DOHH2 (cell line): ENCODE measurements around the gene KCNK17.

ENCODE experiments used
- H3F3A ChIP-seq: fragments of 200-600 bp; sonication (generic), shearing (Covaris generic); 2 replicates; pipeline ENCODE4 v1.6.0; 2016; ENCODE audit warnings: antibody characterized with exemption, mild to moderate bottlenecking; ENCODE audit not compliant: control insufficient read depth, insufficient read depth
- H3K27ac ChIP-seq: fragments of 200-600 bp; sonication (generic); 2 replicates; pipeline ENCODE4 v1.5.1; 2014; ENCODE audit warnings: low read depth, mild to moderate bottlenecking, low read length, moderate library complexity
- H3K27me3 ChIP-seq: fragments of 200-600 bp; sonication (generic); 2 replicates; pipeline ENCODE4 v1.6.1; 2014; ENCODE audit warnings: mild to moderate bottlenecking, low read length, mixed read lengths; ENCODE audit not compliant: control insufficient read depth
- H3K36me3 ChIP-seq: fragments of 200-600 bp; sonication (generic); 2 replicates; pipeline ENCODE4 v1.6.1; 2014; ENCODE audit warnings: mild to moderate bottlenecking, low read length, moderate library complexity, mixed read lengths; ENCODE audit not compliant: control insufficient read depth
- H3K4me1 ChIP-seq: fragments of 200-600 bp; sonication (generic); 2 replicates; pipeline ENCODE4 v1.6.1; 2014; ENCODE audit warnings: mild to moderate bottlenecking, low read length, mixed read lengths; ENCODE audit not compliant: control insufficient read depth
- H3K4me2 ChIP-seq: fragments of 200-600 bp; sonication (generic); 2 replicates; pipeline ENCODE4 v1.6.0; 2014; ENCODE audit warnings: mild to moderate bottlenecking, low read length, moderate library complexity
- H3K4me3 ChIP-seq: fragments of 200-600 bp; sonication (generic); 2 replicates; pipeline ENCODE4 v1.5.1; 2014; ENCODE audit warnings: mild to moderate bottlenecking, low read length, mixed read lengths
- H3K79me2 ChIP-seq: fragments of 200-600 bp; sonication (generic); 2 replicates; pipeline ENCODE4 v1.6.1; 2014; ENCODE audit warnings: mild to moderate bottlenecking, low read length, mixed read lengths; ENCODE audit not compliant: control insufficient read depth
- H3K9me2 ChIP-seq: fragments of 200-600 bp; sonication (generic); replicated peaks from 2 replicates; pipeline ENCODE4 v1.6.1; 2014; ENCODE audit warnings: mild to moderate bottlenecking, low read length, mixed read lengths; ENCODE audit not compliant: control insufficient read depth
- H3K9me3 ChIP-seq: fragments of 200-600 bp; sonication (generic); 2 replicates; pipeline ENCODE4 v1.6.1; 2014; ENCODE audit warnings: antibody characterized with exemption, low read length, mixed read lengths; ENCODE audit not compliant: control insufficient read depth, insufficient read depth
- H4K20me1 ChIP-seq: fragments of 200-600 bp; sonication (generic); 2 replicates; pipeline ENCODE4 v1.6.0; 2014; ENCODE audit warnings: low read depth, mild to moderate bottlenecking, antibody characterized with exemption, low read length, moderate library complexity; ENCODE audit not compliant: control insufficient read depth, insufficient read depth
- CTCF ChIP-seq: fragments of 200-600 bp; sonication (generic); IDR thresholded peaks from one replicate; pipeline ENCODE4 v1.5.1; 2014; ENCODE audit warnings: antibody characterized with exemption, mild to moderate bottlenecking, low read depth, low read length; ENCODE audit not compliant: poor library complexity, severe bottlenecking
- EZH2phosphoT487 ChIP-seq: fragments of 200-600 bp; sonication (generic); IDR thresholded peaks from 2 replicates; pipeline ENCODE4 v1.6.1; 2017; ENCODE audit warnings: borderline replicate concordance, mild to moderate bottlenecking, antibody characterized with exemption, low read length, moderate library complexity, mixed read lengths

Gene KCNK17

GRCh38 chr6:39347906-39348585 lies 33.8 kb upstream of the KCNK17 start:
- H3K4me3 ChIP-seq = no peak overlapping the region
- no peak overlapping the region for H3K27ac ChIP-seq
- H3F3A ChIP-seq = no peaks in the 10 kb centered on the region
- H3K27me3 ChIP-seq = no peaks in the 10 kb centered on the region
- no peaks in the 10 kb centered on the region for H3K79me2 ChIP-seq
- H3K4me1 ChIP-seq = peaks cover 6% of the 10 kb centered on the region
- H3K4me2 ChIP-seq = no peak overlapping the region
- H3K9me2 ChIP-seq = no peaks in the 10 kb centered on the region
- no peak for TF ChIP-seq EZH2phosphoT487
- TF ChIP-seq CTCF = peak; percentile 86
- H3K36me3 ChIP-seq = no peaks in the 10 kb centered on the region
- H3K9me3 ChIP-seq = no peaks in the 10 kb centered on the region
- no peaks in the 10 kb centered on the region for H4K20me1 ChIP-seq

DNA sequence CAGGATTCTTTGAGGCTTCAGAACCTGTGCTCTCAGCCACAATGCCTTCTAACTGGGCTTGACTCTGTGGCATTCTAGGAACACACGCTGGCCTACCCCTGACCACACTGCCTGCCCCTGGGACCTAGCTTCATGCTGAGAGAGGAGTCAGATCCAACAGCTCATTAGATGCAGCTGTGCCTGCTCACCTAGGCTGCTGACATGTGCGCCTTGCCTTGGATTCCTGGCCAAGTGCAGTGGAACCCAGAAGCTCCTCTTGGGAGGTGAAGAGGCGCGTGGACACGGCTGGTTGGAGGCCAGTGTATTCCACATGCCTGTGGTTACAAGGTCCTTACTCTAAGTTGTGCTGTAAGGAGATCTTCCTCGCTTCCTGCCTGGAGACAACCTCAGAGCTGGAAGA lies 33.0 kb upstream of the KCNK17 start:
- no peaks in the 10 kb centered on the region for H3F3A ChIP-seq
- H3K4me2 ChIP-seq = no peak overlapping the region
- H3K36me3 ChIP-seq = no peaks in the 10 kb centered on the region
- H3K9me3 ChIP-seq = no peaks in the 10 kb centered on the region
- H3K9me2 ChIP-seq = no peaks in the 10 kb centered on the region
- H3K27ac ChIP-seq = no peak overlapping the region
- no peaks in the 10 kb centered on the region for H3K79me2 ChIP-seq
- H3K4me1 ChIP-seq = peaks cover 11% of the 10 kb centered on the region
- TF ChIP-seq EZH2phosphoT487 = no peak
- TF ChIP-seq CTCF = no peak
- H4K20me1 ChIP-seq = no peaks in the 10 kb centered on the region
- no peak overlapping the region for H3K4me3 ChIP-seq
- H3K27me3 ChIP-seq = no peaks in the 10 kb centered on the region

GRCh38 chr6:39344821-39345280 lies 30.6 kb upstream of the KCNK17 start:
- Histone ChIP-seq H3K4me2 (no peak overlapping the region), H3F3A (no peaks in the 10 kb centered on the region), H4K20me1 (no peaks in the 10 kb centered on the region), H3K4me1 (peaks cover 11% of the 10 kb centered on the region), H3K27ac (no peak overlapping the region), H3K9me2 (no peaks in the 10 kb centered on the region), H3K79me2 (no peaks in the 10 kb centered on the region), H3K36me3 (no peaks in the 10 kb centered on the region), H3K4me3 (no peak overlapping the region), H3K27me3 (no peaks in the 10 kb centered on the region), H3K9me3 (no peaks in the 10 kb centered on the region)
- TF ChIP-seq EZH2phosphoT487 (no peak), CTCF (no peak)
